ENCODE data around the gene AGRN.
"Not testable (repeated sequence)": the region's sequence is repeated elsewhere in the genome, so short reads cannot be mapped to it uniquely, and the experiment has no call there.

Gene AGRN

DNA sequence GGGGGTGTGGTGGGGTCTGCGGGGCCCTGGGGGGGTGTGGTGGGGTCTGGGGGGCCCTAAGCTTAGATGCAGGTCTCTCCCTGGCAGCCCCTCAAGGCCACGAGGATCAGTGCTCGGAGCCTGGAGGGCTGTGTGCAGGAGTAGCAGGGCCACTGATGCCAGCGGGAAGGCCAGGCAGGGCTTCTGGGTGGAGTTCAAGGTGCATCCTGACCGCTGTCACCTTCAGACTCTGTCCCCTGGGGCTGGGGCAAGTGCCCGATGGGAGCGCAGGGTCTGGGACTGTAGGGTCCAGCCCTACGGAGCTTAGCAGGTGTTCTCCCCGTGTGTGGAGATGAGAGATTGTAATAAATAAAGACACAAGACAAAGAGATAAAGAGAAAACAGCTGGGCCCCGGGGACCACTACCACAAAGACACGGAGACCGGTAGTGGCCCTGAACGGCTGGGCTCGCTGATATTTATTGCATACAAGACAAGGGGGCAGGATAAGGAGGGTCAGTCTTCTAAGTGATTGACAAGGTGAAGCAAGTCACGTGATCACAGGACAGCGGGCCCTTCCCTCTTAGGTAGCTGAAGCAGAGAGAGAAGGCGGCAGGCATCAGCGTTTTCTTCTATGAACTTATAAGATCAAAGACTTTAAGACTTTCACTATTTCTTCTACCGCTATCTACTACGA, 45.5 kb downstream of the AGRN start:
- TF ChIP-seq, protein P1, sequence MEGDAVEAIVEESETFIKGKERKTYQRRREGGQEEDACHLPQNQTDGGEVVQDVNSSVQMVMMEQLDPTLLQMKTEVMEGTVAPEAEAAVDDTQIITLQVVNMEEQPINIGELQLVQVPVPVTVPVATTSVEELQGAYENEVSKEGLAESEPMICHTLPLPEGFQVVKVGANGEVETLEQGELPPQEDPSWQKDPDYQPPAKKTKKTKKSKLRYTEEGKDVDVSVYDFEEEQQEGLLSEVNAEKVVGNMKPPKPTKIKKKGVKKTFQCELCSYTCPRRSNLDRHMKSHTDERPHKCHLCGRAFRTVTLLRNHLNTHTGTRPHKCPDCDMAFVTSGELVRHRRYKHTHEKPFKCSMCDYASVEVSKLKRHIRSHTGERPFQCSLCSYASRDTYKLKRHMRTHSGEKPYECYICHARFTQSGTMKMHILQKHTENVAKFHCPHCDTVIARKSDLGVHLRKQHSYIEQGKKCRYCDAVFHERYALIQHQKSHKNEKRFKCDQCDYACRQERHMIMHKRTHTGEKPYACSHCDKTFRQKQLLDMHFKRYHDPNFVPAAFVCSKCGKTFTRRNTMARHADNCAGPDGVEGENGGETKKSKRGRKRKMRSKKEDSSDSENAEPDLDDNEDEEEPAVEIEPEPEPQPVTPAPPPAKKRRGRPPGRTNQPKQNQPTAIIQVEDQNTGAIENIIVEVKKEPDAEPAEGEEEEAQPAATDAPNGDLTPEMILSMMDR (IDR thresholded peaks at IDR 0.05; ENCODE audit: unreplicated experiment in 3 of 3), result no peak
- Mint-ChIP-seq H3K36me3 (ENCODE audit: low read depth) (no peaks in the 10 kb centered on the region), H3K27ac (no peak overlapping the region), H3K4me3 (peak overlapping the region; percentile 8 to 48 (median 20)), H3K27me3 (ENCODE audit: low read depth) (peaks cover 64% of the 10 kb centered on the region), H3K4me1 (peaks cover 6% of the 10 kb centered on the region), H3K9me3 (no peaks in the 10 kb centered on the region)

DNA sequence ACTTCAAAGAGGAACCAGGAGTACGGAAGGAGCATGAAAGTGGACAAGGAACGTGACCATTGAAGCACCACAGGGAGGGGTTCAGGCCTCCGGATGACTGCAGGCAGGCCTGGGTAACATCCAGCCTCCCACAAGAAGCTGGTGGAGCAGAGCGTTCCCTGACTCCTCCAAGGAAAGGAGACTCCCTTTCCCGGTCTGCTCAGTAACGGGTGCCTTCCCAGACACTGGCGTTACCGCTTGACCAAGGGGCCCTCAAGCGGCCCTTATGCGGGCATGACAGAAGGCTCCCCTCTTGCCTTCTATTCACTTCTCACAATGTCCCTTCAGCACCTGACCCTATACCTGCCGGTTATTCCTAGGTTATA, 46.0 kb downstream of the AGRN start:
- H3K36me3 Mint-ChIP-seq (ENCODE audit: low read depth); H3K9me3 Mint-ChIP-seq; H3K27ac Mint-ChIP-seq; H3K4me1 Mint-ChIP-seq: not testable (repeated sequence)
- Mint-ChIP-seq H3K27me3 (ENCODE audit: low read depth) (peaks cover 59% of the 10 kb centered on the region), H3K4me3 (peak overlapping the region in 2 of 3 experiments; percentile 8 to 20)

DNA sequence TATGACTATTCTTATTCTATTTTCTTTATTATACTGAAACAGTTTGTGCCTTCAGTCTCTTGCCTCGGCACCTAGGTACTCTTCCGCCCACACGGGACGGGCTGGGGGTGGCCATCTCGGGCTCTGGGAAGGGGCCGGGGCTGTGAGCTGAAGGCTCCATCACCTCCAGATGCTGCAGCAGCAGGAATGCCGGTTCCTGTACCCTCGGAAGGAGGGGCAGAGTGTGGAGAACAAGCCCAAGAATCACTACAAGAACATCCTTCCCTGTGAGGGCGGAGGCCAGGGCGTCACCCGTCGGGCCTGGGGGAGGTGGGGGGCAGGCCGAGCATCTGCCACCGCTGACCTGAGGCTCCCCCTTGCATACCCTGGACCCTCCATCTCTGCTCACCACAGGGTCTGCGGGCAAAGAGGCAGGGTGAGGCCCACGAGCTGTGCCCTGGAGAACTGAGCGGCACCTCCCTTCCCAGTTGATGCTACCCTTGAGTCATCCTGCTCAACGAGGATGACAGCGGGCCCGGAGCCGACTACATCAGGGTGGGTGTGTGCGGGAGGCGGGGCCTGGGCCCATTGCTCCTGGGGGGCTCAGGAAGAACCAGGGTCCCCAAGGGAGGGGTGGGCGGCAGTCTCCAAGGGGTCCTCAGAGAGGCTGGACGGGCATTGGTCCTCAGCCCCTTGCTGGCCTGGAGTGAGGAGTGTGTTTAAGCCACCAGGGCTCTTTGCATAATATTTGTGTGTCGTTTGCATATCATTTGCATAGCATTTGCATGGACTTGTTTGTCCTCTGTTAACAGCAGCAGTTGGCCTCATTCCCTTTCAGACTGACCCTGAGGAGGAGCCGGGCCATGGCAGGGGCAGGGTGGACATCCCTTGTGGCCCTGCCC, 46.7 kb downstream of the AGRN start:
- Mint-ChIP-seq H3K27ac (no peak overlapping the region), H3K4me3 (peak overlapping the region in 1 of 3 experiments; percentile 41), H3K27me3 (ENCODE audit: low read depth) (peaks cover 52% of the 10 kb centered on the region), H3K36me3 (ENCODE audit: low read depth) (no peaks in the 10 kb centered on the region), H3K9me3 (no peaks in the 10 kb centered on the region), H3K4me1 (peaks cover 6% of the 10 kb centered on the region)
- TF ChIP-seq, protein P1 (IDR thresholded peaks at IDR 0.05; ENCODE audit: unreplicated experiment in 3 of 3), result no peak

DNA sequence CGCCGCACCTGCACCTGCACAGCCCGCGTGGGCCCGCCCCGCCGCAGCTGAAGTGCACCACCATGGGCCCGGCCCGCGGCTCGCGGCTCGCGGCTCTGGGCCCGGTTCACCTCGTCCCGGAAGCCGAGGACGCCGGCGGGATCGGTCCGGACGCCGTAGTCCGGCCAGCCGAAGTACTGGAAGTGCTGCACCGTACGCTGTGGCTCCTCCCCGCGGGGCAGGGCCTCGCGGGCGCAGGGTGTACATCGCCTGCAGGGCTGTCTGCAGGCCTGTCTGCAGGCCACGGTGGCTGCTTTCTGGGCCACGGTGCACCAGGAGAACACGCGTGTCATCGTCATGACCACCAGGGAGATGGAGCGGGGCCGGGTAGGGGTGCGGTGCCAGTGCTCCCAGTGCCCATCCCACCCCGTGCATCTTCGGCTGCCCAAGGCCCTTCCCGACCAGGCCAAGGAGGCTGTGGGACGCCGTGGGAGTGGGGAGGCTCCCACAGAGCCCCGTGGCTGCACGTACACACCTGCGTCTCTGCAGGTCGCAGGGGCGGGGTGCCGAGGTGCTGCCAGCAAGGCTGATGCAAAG, 47.5 kb downstream of the AGRN start:
- Mint-ChIP-seq H3K9me3 (no peaks in the 10 kb centered on the region), H3K4me3 (no peak overlapping the region)
- TF ChIP-seq, protein P1 (IDR thresholded peaks at IDR 0.05; ENCODE audit: unreplicated experiment in 3 of 3), result no peak

DNA sequence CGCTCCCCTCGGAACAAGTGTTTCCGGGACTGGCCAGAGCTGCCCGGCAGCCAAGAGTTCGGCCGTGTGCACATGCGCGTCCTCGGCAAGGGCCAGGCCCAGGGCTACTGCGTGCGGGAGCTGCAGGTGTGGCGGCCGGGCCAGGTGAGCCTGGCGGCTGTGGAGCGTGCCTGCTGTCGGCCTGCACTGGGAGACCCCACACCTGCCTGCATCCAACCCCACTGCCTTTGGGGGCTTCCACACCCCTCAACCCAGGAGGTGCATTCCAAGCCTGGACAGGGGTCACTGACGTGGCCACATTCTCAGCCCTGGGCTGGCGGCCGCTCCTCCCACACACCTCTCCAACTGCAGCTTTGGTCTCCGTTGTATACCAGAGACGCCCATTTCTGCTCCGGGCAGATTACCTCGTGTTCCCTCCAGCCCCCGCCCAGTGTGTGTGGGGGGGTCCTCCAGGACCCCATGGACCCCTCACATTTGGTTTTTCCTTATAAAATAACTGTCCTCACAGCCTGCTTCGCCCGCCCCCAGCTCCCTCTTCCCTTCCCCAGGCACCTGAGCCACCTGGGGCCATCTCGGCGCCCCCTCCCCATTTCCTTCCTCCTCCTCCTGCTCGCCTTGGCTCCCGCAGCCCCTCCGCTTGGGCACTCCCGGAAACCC, 48.1 kb downstream of the AGRN start:
- TF ChIP-seq, protein P1 (IDR thresholded peaks at IDR 0.05; ENCODE audit: unreplicated experiment in 3 of 3), result no peak
- peaks cover 40% of the 10 kb centered on the region for H3K27me3 Mint-ChIP-seq (ENCODE audit: low read depth)
- H3K27ac Mint-ChIP-seq, result peak overlapping the region in 1 of 3 experiments; percentile 40
- peaks cover 6% of the 10 kb centered on the region for H3K4me1 Mint-ChIP-seq
- no peaks in the 10 kb centered on the region for H3K36me3 Mint-ChIP-seq (ENCODE audit: low read depth)
- H3K4me3 Mint-ChIP-seq, result peak overlapping the region; percentile 63 to 75 (median 72)
- H3K9me3 Mint-ChIP-seq, result no peaks in the 10 kb centered on the region

More for the DNA sequence above, 47.5 kb downstream of the AGRN start:
- Mint-ChIP-seq H3K27me3 (ENCODE audit: low read depth) (peaks cover 46% of the 10 kb centered on the region), H3K4me1 (peaks cover 6% of the 10 kb centered on the region), H3K36me3 (ENCODE audit: low read depth) (no peaks in the 10 kb centered on the region), H3K27ac (no peak overlapping the region)

DNA sequence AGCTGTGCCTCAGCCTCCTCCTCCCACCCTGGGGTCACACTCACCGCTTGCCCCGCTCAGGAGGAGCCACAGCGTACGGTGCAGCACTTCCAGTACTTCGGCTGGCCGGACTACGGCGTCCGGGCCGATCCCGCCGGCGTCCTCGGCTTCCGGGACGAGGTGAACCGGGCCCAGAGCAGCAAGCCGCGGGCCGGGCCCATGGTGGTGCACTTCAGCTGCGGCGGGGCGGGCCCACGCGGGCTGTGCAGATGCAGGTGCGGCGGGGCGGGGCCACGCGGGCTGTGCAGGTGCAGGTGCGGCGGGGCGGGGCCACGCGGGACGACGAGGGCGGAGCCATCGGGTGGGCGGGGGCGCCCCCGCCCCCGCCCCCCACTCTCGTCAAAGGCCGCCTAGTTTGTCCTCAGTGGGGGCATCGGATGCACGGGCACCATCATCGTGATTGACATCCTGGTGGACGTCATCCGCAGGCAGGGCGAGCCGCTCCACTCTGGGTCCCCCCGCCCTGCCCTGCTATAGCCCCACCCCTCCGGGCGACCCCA, 48.7 kb downstream of the AGRN start:
- H3K9me3 Mint-ChIP-seq, result no peaks in the 10 kb centered on the region
- peaks cover 6% of the 10 kb centered on the region for H3K4me1 Mint-ChIP-seq
- peaks cover 34% of the 10 kb centered on the region for H3K27me3 Mint-ChIP-seq (ENCODE audit: low read depth)
- no peak overlapping the region for H3K27ac Mint-ChIP-seq
- peak overlapping the region in 1 of 3 experiments; percentile 76 for H3K4me3 Mint-ChIP-seq
- TF ChIP-seq, protein P1 (IDR thresholded peaks at IDR 0.05; ENCODE audit: unreplicated experiment in 3 of 3), result no peak
- no peaks in the 10 kb centered on the region for H3K36me3 Mint-ChIP-seq (ENCODE audit: low read depth)

Data from nephron (organoid).